ENCODE data around the gene CCDC38. TPM values are rescaled to one million over a fixed set of nuclear protein-coding genes. Genes with fewer than 3 reads are reported as not detected.

The CCDC38 gene
- total and polyA plus RNA-seq, 8 donors: 0.18 to 1.1 (median 0.58) TPM; not detected in 1

DNA sequence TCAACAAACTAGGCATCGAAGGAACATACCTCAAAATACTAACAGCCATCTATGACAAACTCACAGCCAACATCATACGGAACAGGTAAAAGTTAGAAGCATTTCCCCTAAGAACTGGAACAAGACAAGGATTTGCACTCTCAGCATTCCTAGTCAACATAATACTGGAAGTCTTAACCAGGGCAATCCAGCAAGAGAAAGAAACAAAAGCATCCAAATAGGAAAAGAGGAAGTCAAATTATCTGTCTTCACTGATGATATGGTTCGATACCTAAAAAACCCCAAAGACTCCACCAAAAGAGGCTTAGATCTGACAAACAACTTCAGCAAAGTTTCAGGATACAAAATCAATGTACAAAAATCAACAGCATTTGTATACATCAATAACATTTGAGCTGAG is 32.5 kb downstream of the CCDC38 start:
- Histone ChIP-seq H3K4me3 (no peak overlapping the region), H3K27ac (no peak overlapping the region), H3K4me1 (no peaks in the 10 kb centered on the region), H3K36me3 (no peaks in the 10 kb centered on the region), H3K27me3 (no peaks in the 10 kb centered on the region), H3K9me3 (no peaks in the 10 kb centered on the region)
- ATAC-seq: no peak
- intact Hi-C loops (cut with DNase I): loop anchor here in 1 of 2 donors (10.0 kb wide), 1 partner anchor 85 kb away; the partner anchor contains the start of gene HAL
- TF ChIP-seq CTCF (IDR thresholded peaks at IDR 0.05): no peak
- no peak for DNase-seq

DNA sequence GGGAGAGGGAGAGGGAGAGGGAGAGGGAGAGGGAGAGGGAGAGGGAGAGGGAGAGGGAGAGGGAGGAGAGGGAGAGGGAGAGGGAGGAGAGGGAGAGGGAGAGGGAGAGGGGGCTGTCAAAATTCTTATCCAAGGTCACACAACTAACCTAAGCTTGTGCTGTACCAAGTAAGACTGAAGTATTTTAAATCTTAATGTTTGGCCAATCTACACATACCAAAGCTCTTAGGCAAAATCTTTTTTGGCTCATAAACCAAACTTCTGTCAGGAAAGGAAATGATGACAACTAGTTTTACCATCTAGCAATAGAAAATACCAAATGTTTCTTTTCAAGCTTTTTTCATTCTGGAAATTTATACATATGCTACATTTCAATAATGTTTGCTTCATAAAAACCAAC is 33.8 kb downstream of the CCDC38 start:
- H3K4me3 ChIP-seq: no peak overlapping the region
- no peak overlapping the region for H3K27ac ChIP-seq
- intact Hi-C loops (cut with DNase I): no loop called here
- no peaks in the 10 kb centered on the region for H3K27me3 ChIP-seq
- H3K4me1 ChIP-seq: no peaks in the 10 kb centered on the region
- H3K36me3 ChIP-seq: no peaks in the 10 kb centered on the region
- no peak for TF ChIP-seq CTCF (IDR thresholded peaks at IDR 0.05)
- ATAC-seq (no peak), DNase-seq (no peak)
- peaks cover 0 to under 1% of the 10 kb centered on the region in 2 donors for H3K9me3 ChIP-seq

GRCh38 chr12:95898081-95898480 is 44.3 kb downstream of the CCDC38 start:
- H3K27me3 ChIP-seq: no peaks in the 10 kb centered on the region
- no peak for TF ChIP-seq CTCF (IDR thresholded peaks at IDR 0.05)
- ATAC-seq (no peak), DNase-seq (no peak)
- no peaks in the 10 kb centered on the region for H3K36me3 ChIP-seq
- no peak overlapping the region for H3K4me3 ChIP-seq
- no peak overlapping the region for H3K27ac ChIP-seq
- peaks cover 0 to 2% of the 10 kb centered on the region in 2 donors for H3K9me3 ChIP-seq
- intact Hi-C loops (cut with DNase I): no loop called here
- no peaks in the 10 kb centered on the region for H3K4me1 ChIP-seq

DNA sequence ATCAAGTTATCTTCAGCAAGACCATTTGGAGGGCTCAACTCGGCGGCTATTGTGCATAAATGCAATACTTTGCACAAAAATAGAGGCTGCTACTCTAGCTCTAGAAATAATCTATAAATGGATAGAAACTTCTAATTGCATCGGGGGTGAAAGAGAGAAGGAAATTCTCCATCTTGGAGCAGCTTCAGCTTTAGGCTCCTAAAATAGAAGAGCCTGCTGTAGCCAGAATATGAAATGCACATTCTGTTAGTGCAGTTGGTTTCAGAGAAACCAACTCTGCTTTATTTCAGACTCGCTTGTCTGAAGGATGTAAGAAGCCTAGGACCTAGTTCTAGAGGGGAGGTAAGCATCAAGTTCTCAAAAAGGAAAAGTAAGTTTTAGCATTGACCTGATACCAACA is 45.6 kb downstream of the CCDC38 start:
- Histone ChIP-seq H3K27me3 (no peaks in the 10 kb centered on the region), H3K27ac (no peak overlapping the region), H3K36me3 (no peaks in the 10 kb centered on the region), H3K9me3 (no peaks in the 10 kb centered on the region), H3K4me3 (no peak overlapping the region), H3K4me1 (no peaks in the 10 kb centered on the region)
- DNase-seq: no peak
- intact Hi-C loops (cut with DNase I): no loop called here
- TF ChIP-seq CTCF (IDR thresholded peaks at IDR 0.05): no peak
- no peak for ATAC-seq

GRCh38 chr12:95890958-95891357 is 51.5 kb downstream of the CCDC38 start:
- no peak for TF ChIP-seq CTCF (IDR thresholded peaks at IDR 0.05)
- no peaks in the 10 kb centered on the region for H3K27me3 ChIP-seq
- no peaks in the 10 kb centered on the region for H3K36me3 ChIP-seq
- no peak overlapping the region for H3K4me3 ChIP-seq
- intact Hi-C loops (cut with DNase I): no loop called here
- DNase-seq (no peak), ATAC-seq (no peak)
- H3K4me1 ChIP-seq: no peaks in the 10 kb centered on the region
- H3K9me3 ChIP-seq: no peaks in the 10 kb centered on the region
- no peak overlapping the region for H3K27ac ChIP-seq
